Fibroblast of lung (primary cell): ENCODE data around the gene FGF9.

ENCODE experiments used
- CTCF ChIP-seq, 2 donors: IDR thresholded peaks in 1 of 2; conservative IDR thresholded peaks in 1 of 2; 1 replicate in 1 of 2; 2 replicates in 1 of 2; pipeline ENCODE4 v1.5.1; 2011 to 2012; ENCODE audit warnings: low read length in 2 of 2, control low read depth in 1 of 2, inconsistent platforms in 1 of 2, low read depth in 1 of 2, mild to moderate bottlenecking in 1 of 2
- EZH2 ChIP-seq: IDR thresholded peaks from 2 replicates; pipeline ENCODE4 v1.5.1; 2012; ENCODE audit warnings: low read length, control low read depth, mild to moderate bottlenecking; ENCODE audit errors: missing control alignments

DNA sequence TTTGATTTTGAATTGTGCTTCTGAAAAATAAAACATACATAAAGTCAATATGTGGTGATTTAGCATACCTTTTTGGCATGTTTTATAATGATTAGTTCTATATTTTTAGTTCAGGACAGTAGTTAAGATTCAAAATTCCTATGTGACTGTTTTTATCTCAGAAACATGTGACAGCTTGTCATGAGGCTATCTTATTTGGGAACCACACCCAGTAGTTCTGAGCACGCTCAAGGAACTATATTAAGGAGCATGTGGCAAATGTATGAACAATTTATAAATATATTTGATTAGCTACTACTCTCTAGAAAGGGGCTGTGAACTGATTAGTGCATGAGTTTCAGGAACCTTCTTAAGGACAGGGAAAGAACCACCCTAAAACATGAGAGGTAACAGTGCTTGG, 38.8 kb downstream of the FGF9 start:
- TF ChIP-seq CTCF (conservative IDR thresholded peaks at IDR 0.05 in 1 of 2, IDR thresholded peaks at IDR 0.05 in 1 of 2; ENCODE audit: low read depth in 1 of 2, low read length in 2 of 2) (no peak), EZH2 (no peak)
